ENCODE results near the gene SEC16A. TPM values are rescaled to one million over a fixed set of nuclear protein-coding genes. Genes with fewer than 3 reads are reported as not detected.

The SEC16A gene
- total RNA-seq, 1 experiment from 2014 or later: 7.2 TPM

GRCh38 chr9:136451221-136451877, 31.5 kb downstream of the SEC16A start:
- in situ Hi-C loops (cut with HindIII; ENCODE audit: low sequenced_read_pairs): no loop called here

GRCh38 chr9:136448655-136449054, 34.2 kb downstream of the SEC16A start:
- in situ Hi-C loops (cut with HindIII; ENCODE audit: low sequenced_read_pairs): no loop called here
- DNase-seq (ENCODE audit: low spot score): no peak

More at GRCh38 chr9:136451221-136451877, 31.5 kb downstream of the SEC16A start:
- DNase-seq (ENCODE audit: low spot score): no peak

- no peak for DNase-seq (ENCODE audit: low spot score)
- in situ Hi-C loops (cut with HindIII; ENCODE audit: low sequenced_read_pairs): no loop called here
These were observed 35.6 kb downstream of the SEC16A start for GRCh38 chr9:136447173-136447778.

- in situ Hi-C loops (cut with HindIII; ENCODE audit: low sequenced_read_pairs): no loop called here
- DNase-seq (ENCODE audit: low spot score): no peak
These were observed 37.0 kb downstream of the SEC16A start for GRCh38 chr9:136445799-136446198.

- in situ Hi-C loops (cut with HindIII; ENCODE audit: low sequenced_read_pairs): no loop called here
- DNase-seq (ENCODE audit: low spot score): no peak
These were observed 38.7 kb downstream of the SEC16A start for GRCh38 chr9:136444102-136444501.

GRCh38 chr9:136443687-136444086, 39.2 kb downstream of the SEC16A start:
- in situ Hi-C loops (cut with HindIII; ENCODE audit: low sequenced_read_pairs): no loop called here
- DNase-seq (ENCODE audit: low spot score): no peak

GRCh38 chr9:136443087-136443486, 39.8 kb downstream of the SEC16A start:
- in situ Hi-C loops (cut with HindIII; ENCODE audit: low sequenced_read_pairs): no loop called here
- no peak for DNase-seq (ENCODE audit: low spot score)

GRCh38 chr9:136442265-136442664, 40.6 kb downstream of the SEC16A start:
- in situ Hi-C loops (cut with HindIII; ENCODE audit: low sequenced_read_pairs): no loop called here

GRCh38 chr9:136441681-136442245, 41.1 kb downstream of the SEC16A start:
- DNase-seq (ENCODE audit: low spot score): no peak

More at GRCh38 chr9:136442265-136442664, 40.6 kb downstream of the SEC16A start:
- no peak for DNase-seq (ENCODE audit: low spot score)

GRCh38 chr9:136441191-136441680, 41.6 kb downstream of the SEC16A start:
- DNase-seq (ENCODE audit: low spot score): no peak
- in situ Hi-C loops (cut with HindIII; ENCODE audit: low sequenced_read_pairs): no loop called here

More at GRCh38 chr9:136441681-136442245, 41.1 kb downstream of the SEC16A start:
- in situ Hi-C loops (cut with HindIII; ENCODE audit: low sequenced_read_pairs): no loop called here

- in situ Hi-C loops (cut with HindIII; ENCODE audit: low sequenced_read_pairs): no loop called here
- DNase-seq (ENCODE audit: low spot score): peak; percentile 51
These were observed 43.1 kb downstream of the SEC16A start, which contains the start of gene INPP5E for GRCh38 chr9:136439481-136440408. Gene INPP5E (minus strand): TSS chr9:136439845. CDS start chr9:136439419, 426 bp downstream.

- in situ Hi-C loops (cut with HindIII; ENCODE audit: low sequenced_read_pairs): no loop called here
- peak; percentile 13 for DNase-seq (ENCODE audit: low spot score)
These were observed 44.0 kb downstream of the SEC16A start for GRCh38 chr9:136438548-136439480.

GRCh38 chr9:136437839-136438547, 44.8 kb downstream of the SEC16A start:
- in situ Hi-C loops (cut with HindIII; ENCODE audit: low sequenced_read_pairs): no loop called here
- no peak for DNase-seq (ENCODE audit: low spot score)

- in situ Hi-C loops (cut with HindIII; ENCODE audit: low sequenced_read_pairs): no loop called here
- DNase-seq (ENCODE audit: low spot score): peak; percentile 6
These were observed 45.4 kb downstream of the SEC16A start for GRCh38 chr9:136437430-136437829.

- in situ Hi-C loops (cut with HindIII; ENCODE audit: low sequenced_read_pairs): no loop called here
- peak; percentile 16 for DNase-seq (ENCODE audit: low spot score)
These were observed 46.7 kb downstream of the SEC16A start for GRCh38 chr9:136436055-136436634.

- in situ Hi-C loops (cut with HindIII; ENCODE audit: low sequenced_read_pairs): no loop called here
- DNase-seq (ENCODE audit: low spot score): no peak
These were observed 48.2 kb downstream of the SEC16A start for GRCh38 chr9:136434580-136435169.
